ENCODE results near the gene CCT6B.
"Not testable (repeated sequence)": the region's sequence is repeated elsewhere in the genome, so short reads cannot be mapped to it uniquely, and the experiment has no call there.

CCT6B gene

DNA sequence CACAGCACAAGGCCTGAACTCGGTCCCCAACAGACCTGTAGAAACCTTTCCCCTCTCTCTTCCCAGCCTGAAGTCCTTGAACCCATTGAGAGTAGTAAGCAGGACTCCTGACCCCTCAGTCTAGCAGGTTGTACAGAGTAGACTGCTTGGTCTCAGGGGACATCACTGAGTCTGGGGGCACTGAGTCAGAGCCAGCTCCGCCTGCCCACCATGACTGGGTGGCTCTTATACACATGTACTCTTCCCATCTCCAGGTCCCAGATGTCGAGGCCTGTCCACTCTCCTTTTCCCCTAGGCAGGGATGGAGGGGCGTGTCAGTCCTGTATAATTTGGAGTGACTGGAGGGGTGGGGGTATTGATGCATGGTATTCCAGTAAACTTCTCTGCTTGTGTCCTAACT lies 42.5 kb upstream of the CCT6B start:
- Histone ChIP-seq H3K9me3 (ENCODE audit: insufficient read depth, low read length) (no peaks in the 10 kb centered on the region), H3K9ac (ENCODE audit: low read length) (no peak overlapping the region), H3K4me2 (ENCODE audit: low read length) (no peak overlapping the region), H2AFZ (ENCODE audit: low read depth, low read length) (no peak overlapping the region), H3K4me3 (ENCODE audit: low read length) (no peak overlapping the region), H3K4me1 (ENCODE audit: low read length) (no peaks in the 10 kb centered on the region), H3K36me3 (replicated peaks; ENCODE audit: low read depth, low read length) (peaks cover 47% of the 10 kb centered on the region), H3K27me3 (ENCODE audit: low read depth, low read length) (no peaks in the 10 kb centered on the region), H3K27ac (ENCODE audit: low read length) (no peak overlapping the region), H4K20me1 (ENCODE audit: insufficient read depth, low read length) (no peaks in the 10 kb centered on the region), H3K79me2 (ENCODE audit: low read length) (no peaks in the 10 kb centered on the region)
- TF ChIP-seq EZH2phosphoT487 (IDR thresholded peaks at IDR 0.05; ENCODE audit: low read depth): no peak
- TF ChIP-seq, protein P1, sequence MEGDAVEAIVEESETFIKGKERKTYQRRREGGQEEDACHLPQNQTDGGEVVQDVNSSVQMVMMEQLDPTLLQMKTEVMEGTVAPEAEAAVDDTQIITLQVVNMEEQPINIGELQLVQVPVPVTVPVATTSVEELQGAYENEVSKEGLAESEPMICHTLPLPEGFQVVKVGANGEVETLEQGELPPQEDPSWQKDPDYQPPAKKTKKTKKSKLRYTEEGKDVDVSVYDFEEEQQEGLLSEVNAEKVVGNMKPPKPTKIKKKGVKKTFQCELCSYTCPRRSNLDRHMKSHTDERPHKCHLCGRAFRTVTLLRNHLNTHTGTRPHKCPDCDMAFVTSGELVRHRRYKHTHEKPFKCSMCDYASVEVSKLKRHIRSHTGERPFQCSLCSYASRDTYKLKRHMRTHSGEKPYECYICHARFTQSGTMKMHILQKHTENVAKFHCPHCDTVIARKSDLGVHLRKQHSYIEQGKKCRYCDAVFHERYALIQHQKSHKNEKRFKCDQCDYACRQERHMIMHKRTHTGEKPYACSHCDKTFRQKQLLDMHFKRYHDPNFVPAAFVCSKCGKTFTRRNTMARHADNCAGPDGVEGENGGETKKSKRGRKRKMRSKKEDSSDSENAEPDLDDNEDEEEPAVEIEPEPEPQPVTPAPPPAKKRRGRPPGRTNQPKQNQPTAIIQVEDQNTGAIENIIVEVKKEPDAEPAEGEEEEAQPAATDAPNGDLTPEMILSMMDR (IDR thresholded peaks at IDR 0.05; ENCODE audit: low read depth, low read length): no peak

- H3K9ac ChIP-seq (ENCODE audit: low read length): no peak overlapping the region
- no peak overlapping the region for H2AFZ ChIP-seq (ENCODE audit: low read depth, low read length)
- TF ChIP-seq EZH2phosphoT487 (IDR thresholded peaks at IDR 0.05; ENCODE audit: low read depth): no peak
- TF ChIP-seq, protein P1 (IDR thresholded peaks at IDR 0.05; ENCODE audit: low read depth, low read length): no peak
These were observed 41.8 kb upstream of the CCT6B start for GRCh38 chr17:35002876-35003551.

DNA sequence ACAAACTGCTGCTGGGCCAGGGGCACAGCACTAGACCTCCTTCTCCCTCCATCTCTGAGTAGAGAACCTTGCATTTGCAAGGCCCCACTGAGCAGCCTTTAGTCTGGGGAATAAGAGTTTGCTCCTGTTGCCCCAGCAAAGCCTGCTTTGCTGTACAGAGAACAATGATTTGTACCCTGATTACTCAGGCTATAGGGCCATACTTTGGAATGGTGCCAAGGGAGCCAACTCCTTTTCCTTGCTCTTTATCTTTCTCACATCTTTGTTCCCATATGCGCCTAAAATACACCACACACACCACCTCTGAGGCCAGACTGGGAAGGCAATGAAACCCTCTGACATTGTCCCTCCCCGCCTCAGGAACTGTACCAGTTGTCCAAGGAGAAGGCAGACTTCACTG lies 40.3 kb upstream of the CCT6B start:
- Histone ChIP-seq H3K36me3 (replicated peaks; ENCODE audit: low read depth, low read length) (peaks cover 49% of the 10 kb centered on the region), H3K27ac (ENCODE audit: low read length) (no peak overlapping the region), H3K4me1 (ENCODE audit: low read length) (peaks cover 4% of the 10 kb centered on the region), H3K4me3 (ENCODE audit: low read length) (no peak overlapping the region), H3K27me3 (ENCODE audit: low read depth, low read length) (no peaks in the 10 kb centered on the region), H3K4me2 (ENCODE audit: low read length) (no peak overlapping the region), H2AFZ (ENCODE audit: low read depth, low read length) (no peak overlapping the region), H3K79me2 (ENCODE audit: low read length) (no peaks in the 10 kb centered on the region), H3K9ac (ENCODE audit: low read length) (no peak overlapping the region), H4K20me1 (ENCODE audit: insufficient read depth, low read length) (no peaks in the 10 kb centered on the region), H3K9me3 (ENCODE audit: insufficient read depth, low read length) (no peaks in the 10 kb centered on the region)
- TF ChIP-seq, protein P1 (IDR thresholded peaks at IDR 0.05; ENCODE audit: low read depth, low read length): no peak
- TF ChIP-seq EZH2phosphoT487 (IDR thresholded peaks at IDR 0.05; ENCODE audit: low read depth): no peak

More at GRCh38 chr17:35002876-35003551, 41.8 kb upstream of the CCT6B start:
- H4K20me1 ChIP-seq (ENCODE audit: insufficient read depth, low read length): no peaks in the 10 kb centered on the region
- H3K36me3 ChIP-seq (replicated peaks; ENCODE audit: low read depth, low read length): peaks cover 48% of the 10 kb centered on the region
- no peaks in the 10 kb centered on the region for H3K9me3 ChIP-seq (ENCODE audit: insufficient read depth, low read length)
- H3K79me2 ChIP-seq (ENCODE audit: low read length): no peaks in the 10 kb centered on the region
- no peak overlapping the region for H3K27ac ChIP-seq (ENCODE audit: low read length)
- no peaks in the 10 kb centered on the region for H3K27me3 ChIP-seq (ENCODE audit: low read depth, low read length)
- H3K4me3 ChIP-seq (ENCODE audit: low read length): no peak overlapping the region
- H3K4me2 ChIP-seq (ENCODE audit: low read length): no peak overlapping the region
- peaks cover 4% of the 10 kb centered on the region for H3K4me1 ChIP-seq (ENCODE audit: low read length)

DNA sequence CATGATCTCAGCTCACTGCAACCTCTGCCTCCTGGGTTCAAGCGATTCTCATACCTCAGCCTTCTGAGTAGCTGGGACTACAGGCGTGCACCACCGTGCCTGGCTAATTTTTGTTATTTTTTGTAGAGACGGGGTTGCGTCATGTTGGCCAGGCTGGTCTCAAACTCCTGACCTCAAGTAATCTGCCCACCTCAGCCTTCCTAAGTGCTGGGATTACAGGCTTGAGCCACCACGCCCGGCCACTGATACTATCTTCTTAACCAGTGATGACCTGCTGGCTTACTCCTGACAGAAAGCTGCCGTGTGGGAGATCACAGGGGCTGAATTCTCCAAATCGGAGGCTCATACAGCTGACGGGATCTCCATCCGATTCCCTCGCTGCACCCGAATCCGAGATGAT lies 39.7 kb upstream of the CCT6B start:
- H3K4me3 ChIP-seq (ENCODE audit: low read length); H3K9ac ChIP-seq (ENCODE audit: low read length); H4K20me1 ChIP-seq (ENCODE audit: insufficient read depth, low read length); H3K9me3 ChIP-seq (ENCODE audit: insufficient read depth, low read length); H3K79me2 ChIP-seq (ENCODE audit: low read length); H3K27me3 ChIP-seq (ENCODE audit: low read depth, low read length); H3K4me2 ChIP-seq (ENCODE audit: low read length); H3K27ac ChIP-seq (ENCODE audit: low read length); H2AFZ ChIP-seq (ENCODE audit: low read depth, low read length); H3K4me1 ChIP-seq (ENCODE audit: low read length): not testable (repeated sequence)
- H3K36me3 ChIP-seq (replicated peaks; ENCODE audit: low read depth, low read length): peaks cover 54% of the 10 kb centered on the region
